OCI-LY1 (cell line): ENCODE data around the gene CLK3.

ENCODE experiments used
- H2AFZ ChIP-seq: fragments of 200-600 bp; sonication (generic), shearing (Covaris generic); 2 replicates; pipeline ENCODE4 v1.6.0; 2014; ENCODE audit warnings: antibody characterized with exemption, mild to moderate bottlenecking, low read length
- H3F3A ChIP-seq: fragments of 200-600 bp; sonication (generic), shearing (Covaris generic); 2 replicates; pipeline ENCODE4 v1.6.0; 2014; ENCODE audit warnings: mild to moderate bottlenecking, antibody characterized with exemption, low read length, moderate library complexity; ENCODE audit not compliant: insufficient read depth
- H3K27ac ChIP-seq: fragments of 200-600 bp; sonication (generic); 2 replicates; pipeline ENCODE4 v1.5.1; 2014; ENCODE audit warnings: low read length, mixed run types, mild to moderate bottlenecking, low read depth; ENCODE audit not compliant: poor library complexity, severe bottlenecking
- H3K27me3 ChIP-seq: fragments of 200-600 bp; sonication (generic); 2 replicates; pipeline ENCODE4 v1.6.0; 2014; ENCODE audit warnings: antibody characterized with exemption, mild to moderate bottlenecking, low read length, moderate library complexity; ENCODE audit not compliant: insufficient read depth
- H3K36me3 ChIP-seq: fragments of 200-600 bp; sonication (generic); 2 replicates; pipeline ENCODE4 v1.6.1; 2014; ENCODE audit warnings: mild to moderate bottlenecking, antibody characterized with exemption, low read length, moderate library complexity, mixed read lengths; ENCODE audit not compliant: insufficient read depth
- H3K4me1 ChIP-seq: fragments of 200-600 bp; sonication (generic); 2 replicates; pipeline ENCODE4 v1.5.1; 2014; ENCODE audit warnings: mild to moderate bottlenecking, low read length, moderate library complexity; ENCODE audit not compliant: insufficient read depth, severe bottlenecking
- H3K4me2 ChIP-seq: fragments of 200-600 bp; sonication (generic), shearing (Covaris generic); 2 replicates; pipeline ENCODE4 v1.6.1; 2014; ENCODE audit warnings: low read length
- H3K4me3 ChIP-seq: fragments of 200-600 bp; sonication (generic); 2 replicates; pipeline ENCODE4 v1.5.1; 2014; ENCODE audit warnings: low read length, low read depth, mild to moderate bottlenecking, mixed read lengths; ENCODE audit not compliant: poor library complexity, severe bottlenecking
- H3K79me2 ChIP-seq: fragments of 200-600 bp; shearing (Covaris generic); 2 replicates; pipeline ENCODE4 v1.6.1; 2016; ENCODE audit warnings: mixed run types, low read length, mixed read lengths; ENCODE audit not compliant: insufficient read depth
- H3K9ac ChIP-seq: fragments of 200-600 bp; sonication (generic), shearing (Covaris generic); 2 replicates; pipeline ENCODE4 v1.6.1; 2014; ENCODE audit warnings: mild to moderate bottlenecking, low read length, mixed read lengths
- H3K9me2 ChIP-seq: fragments of 200-600 bp; sonication (generic), shearing (Covaris generic); 2 replicates; pipeline ENCODE4 v1.6.1; 2014; ENCODE audit warnings: low read depth, mild to moderate bottlenecking, low read length, mixed read lengths
- H3K9me3 ChIP-seq: fragments of 200-600 bp; shearing (Covaris generic); 2 replicates; pipeline ENCODE4 v1.6.1; 2014; ENCODE audit warnings: low read length, mixed read lengths
- H4K20me1 ChIP-seq: fragments of 200-600 bp; sonication (generic), shearing (Covaris generic); 2 replicates; pipeline ENCODE4 v1.6.0; 2016; ENCODE audit warnings: mild to moderate bottlenecking, low read length; ENCODE audit not compliant: insufficient read depth
- CTCF ChIP-seq: fragments of 200-600 bp; sonication (generic), shearing (Covaris generic); IDR thresholded peaks from 2 replicates; pipeline ENCODE4 v1.5.1; 2017; ENCODE audit warnings: mild to moderate bottlenecking, antibody characterized with exemption, low read length, moderate library complexity, mixed read lengths
- EZH2 ChIP-seq: fragments of 200-600 bp; sonication (generic), shearing (Covaris generic); IDR thresholded peaks from 2 replicates; pipeline ENCODE4 v1.8.0; 2017; ENCODE audit warnings: borderline replicate concordance, mixed run types, mild to moderate bottlenecking, antibody characterized with exemption, low read length, moderate library complexity, mixed read lengths

Gene CLK3

GRCh38 chr15:74621936-74622335, 6.3 kb downstream of the CLK3 start:
- Histone ChIP-seq H3K4me1 (peaks cover 31% of the 10 kb centered on the region), H4K20me1 (no peaks in the 10 kb centered on the region), H3K27me3 (no peaks in the 10 kb centered on the region), H3K9me2 (no peaks in the 10 kb centered on the region), H2AFZ (no peak overlapping the region), H3K4me2 (no peak overlapping the region), H3K79me2 (peaks cover 20% of the 10 kb centered on the region), H3K27ac (no peak overlapping the region), H3K36me3 (peaks cover 75% of the 10 kb centered on the region), H3K4me3 (no peak overlapping the region), H3K9ac (no peak overlapping the region), H3K9me3 (no peaks in the 10 kb centered on the region), H3F3A (no peaks in the 10 kb centered on the region)
- TF ChIP-seq CTCF (no peak), EZH2 (no peak)

- peaks cover 11% of the 10 kb centered on the region for H3K79me2 ChIP-seq
- TF ChIP-seq EZH2 (no peak), CTCF (no peak)
- no peaks in the 10 kb centered on the region for H3F3A ChIP-seq
- H3K4me1 ChIP-seq, result peaks cover 31% of the 10 kb centered on the region
- H2AFZ ChIP-seq, result no peak overlapping the region
- no peaks in the 10 kb centered on the region for H3K27me3 ChIP-seq
- H3K9me2 ChIP-seq, result no peaks in the 10 kb centered on the region
- peaks cover 83% of the 10 kb centered on the region for H3K36me3 ChIP-seq
- no peak overlapping the region for H3K4me2 ChIP-seq
- H3K9me3 ChIP-seq, result no peaks in the 10 kb centered on the region
- no peaks in the 10 kb centered on the region for H4K20me1 ChIP-seq
- H3K4me3 ChIP-seq, result no peak overlapping the region
- no peak overlapping the region for H3K9ac ChIP-seq
- H3K27ac ChIP-seq, result no peak overlapping the region
These were observed 7.1 kb downstream of the CLK3 start for GRCh38 chr15:74622758-74623157.

- no peak for TF ChIP-seq EZH2
- TF ChIP-seq CTCF, result no peak
- Histone ChIP-seq H3K4me1 (peaks cover 30% of the 10 kb centered on the region), H3K27ac (no peak overlapping the region), H3K4me3 (no peak overlapping the region), H3K9me2 (no peaks in the 10 kb centered on the region), H3K9ac (no peak overlapping the region), H3K27me3 (no peaks in the 10 kb centered on the region), H3K36me3 (peaks cover 97% of the 10 kb centered on the region), H3K79me2 (no peaks in the 10 kb centered on the region), H4K20me1 (no peaks in the 10 kb centered on the region), H2AFZ (no peak overlapping the region), H3F3A (no peaks in the 10 kb centered on the region), H3K9me3 (no peaks in the 10 kb centered on the region), H3K4me2 (no peak overlapping the region)
These were observed 8.5 kb downstream of the CLK3 start for GRCh38 chr15:74624020-74624602.
